Panc1 (cell line): ENCODE measurements around the gene CCNO.

Experiments used
- POLR2AphosphoS5 ChIP-seq: IDR thresholded peaks from 2 replicates; pipeline ENCODE4 v1.6.1; 2012; ENCODE audit warnings: mild to moderate bottlenecking, low read depth, low read length, moderate library complexity
- REST ChIP-seq, 2 experiments: IDR thresholded peaks; 2 replicates each; pipeline ENCODE4 v1.6.1; 2011 to 2012; ENCODE audit warnings: low read depth in 2 of 2, control low read depth in 1 of 2, low read length in 1 of 2, mild to moderate bottlenecking in 1 of 2, moderate library complexity in 1 of 2; ENCODE audit not compliant: insufficient read depth in 1 of 2
- SIN3A ChIP-seq: IDR thresholded peaks from 2 replicates; pipeline ENCODE4 v1.6.1; 2012; ENCODE audit warnings: low read depth, mild to moderate bottlenecking, low read length, moderate library complexity, borderline replicate concordance; ENCODE audit not compliant: insufficient read depth
- TCF7L2 ChIP-seq: IDR thresholded peaks from 2 replicates; pipeline ENCODE4 v1.6.1; 2011; ENCODE audit warnings: mild to moderate bottlenecking, low read depth, low read length, inconsistent platforms
- TF ChIP-seq, protein P1 (sequence below): fragments of 450-650 bp; IDR thresholded peaks from 2 replicates; pipeline ENCODE4 v1.5.1; 2017; ENCODE audit warnings: mild to moderate bottlenecking

DNA sequence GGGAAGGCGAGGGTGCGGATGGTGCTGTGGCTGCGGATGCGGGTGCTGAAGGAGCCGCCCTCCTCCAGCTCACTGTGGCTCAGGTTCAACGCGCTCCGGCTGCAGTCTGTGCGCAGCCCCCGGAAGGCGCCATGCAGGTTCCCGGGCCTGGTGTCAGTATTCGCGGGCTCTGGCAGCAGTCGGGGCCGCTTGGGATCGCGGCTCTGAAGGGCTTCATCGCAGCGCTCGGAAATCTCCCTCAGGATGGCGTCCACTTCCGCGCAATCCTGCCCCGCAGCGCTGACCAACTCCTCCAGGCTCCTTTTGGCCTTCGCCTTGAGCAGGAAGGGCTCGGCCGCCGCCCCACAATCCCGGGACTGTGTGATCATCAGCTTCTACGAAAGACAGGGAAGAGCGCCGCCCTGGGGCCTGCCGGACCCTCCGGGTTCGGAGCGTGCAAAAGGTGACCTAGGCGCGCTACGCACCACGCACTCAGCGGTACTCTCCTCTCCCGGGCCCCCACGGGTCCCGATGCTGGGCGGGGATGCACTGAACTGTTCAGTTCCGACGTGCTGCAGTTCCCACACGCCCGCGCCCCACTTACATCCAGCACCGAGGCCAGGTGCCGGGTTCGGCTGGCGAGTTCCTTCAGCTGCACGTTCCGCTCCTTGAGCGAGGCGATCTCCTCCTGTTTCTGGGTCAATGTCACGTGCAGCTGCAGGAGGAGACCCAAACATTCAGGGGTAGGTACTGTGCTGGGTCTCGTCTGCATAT is 12.8 kb downstream of the CCNO start:
- TF ChIP-seq, protein P1, sequence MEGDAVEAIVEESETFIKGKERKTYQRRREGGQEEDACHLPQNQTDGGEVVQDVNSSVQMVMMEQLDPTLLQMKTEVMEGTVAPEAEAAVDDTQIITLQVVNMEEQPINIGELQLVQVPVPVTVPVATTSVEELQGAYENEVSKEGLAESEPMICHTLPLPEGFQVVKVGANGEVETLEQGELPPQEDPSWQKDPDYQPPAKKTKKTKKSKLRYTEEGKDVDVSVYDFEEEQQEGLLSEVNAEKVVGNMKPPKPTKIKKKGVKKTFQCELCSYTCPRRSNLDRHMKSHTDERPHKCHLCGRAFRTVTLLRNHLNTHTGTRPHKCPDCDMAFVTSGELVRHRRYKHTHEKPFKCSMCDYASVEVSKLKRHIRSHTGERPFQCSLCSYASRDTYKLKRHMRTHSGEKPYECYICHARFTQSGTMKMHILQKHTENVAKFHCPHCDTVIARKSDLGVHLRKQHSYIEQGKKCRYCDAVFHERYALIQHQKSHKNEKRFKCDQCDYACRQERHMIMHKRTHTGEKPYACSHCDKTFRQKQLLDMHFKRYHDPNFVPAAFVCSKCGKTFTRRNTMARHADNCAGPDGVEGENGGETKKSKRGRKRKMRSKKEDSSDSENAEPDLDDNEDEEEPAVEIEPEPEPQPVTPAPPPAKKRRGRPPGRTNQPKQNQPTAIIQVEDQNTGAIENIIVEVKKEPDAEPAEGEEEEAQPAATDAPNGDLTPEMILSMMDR: no peak
- TF ChIP-seq POLR2AphosphoS5 (no peak), SIN3A (no peak), REST (IDR thresholded peaks at IDR 0.05; ENCODE audit: insufficient read depth in 1 of 2, low read depth in 2 of 2, low read length in 1 of 2) (no peak), TCF7L2 (no peak)
